SK-N-SH (cell line): Measurements from ENCODE around the gene TMEM59. TPM values are rescaled to one million over a fixed set of nuclear protein-coding genes. Genes with fewer than 3 reads are reported as not detected.

ENCODE experiments used
- CTCF ChIA-PET: fragments of 300-600, 350-600 bp; formaldehyde crosslinking; extraction: SDS; loops from one replicate; lab custom pipeline; 2021; lab: Yijun Ruan, JAX
- POLR2A ChIA-PET: fragments of 350-600 bp; sonication (Branson Sonifier 250); formaldehyde crosslinking; extraction: SDS; loops from one replicate; lab custom pipeline; 2020; ENCODE audit warnings: antibody characterized with exemption, inconsistent platforms; lab: Yijun Ruan, JAX
- DNase-seq: peaks from one replicate; pipeline ENCODE4 v3.0.0; 2012
- H2AFZ ChIP-seq: fragments of 200-600 bp; sonication (generic); 2 replicates; pipeline ENCODE4 v1.8.1; 2016; ENCODE audit warnings: antibody characterized with exemption, mild to moderate bottlenecking, low read depth
- H3F3A ChIP-seq: fragments of 200-600 bp; sonication (generic); replicated peaks from 2 replicates; pipeline ENCODE3; 2016; ENCODE audit warnings: antibody characterized with exemption, mild to moderate bottlenecking; ENCODE audit not compliant: insufficient read depth
- H3K27ac ChIP-seq, 2 experiments: fragments of 200-500 bp in 1 of 2; fragments of 200-600 bp in 1 of 2; sonication (Bioruptor generic) in 1 of 2; sonication (generic), shearing (Covaris generic) in 1 of 2; 2 replicates each; pipeline versions ENCODE4 v1.5.1 to v1.6.1; 2014 to 2016; ENCODE audit warnings: low read depth in 2 of 2, inconsistent platforms in 1 of 2, low read length in 1 of 2, mild to moderate bottlenecking in 1 of 2, mixed read lengths in 1 of 2
- H3K27me3 ChIP-seq: fragments of 200-600 bp; sonication (generic), shearing (Covaris generic); 2 replicates; pipeline ENCODE4 v1.6.1; 2016; ENCODE audit warnings: mixed run types; ENCODE audit not compliant: insufficient read depth
- H3K36me3 ChIP-seq, 2 experiments: fragments of 200-500 bp in 1 of 2; fragments of 200-600 bp in 1 of 2; sonication (Bioruptor generic) in 1 of 2; sonication (generic) in 1 of 2; replicated peaks in 1 of 2; 2 replicates each; pipeline versions ENCODE3 to v1.5.1; 2014 to 2016; ENCODE audit warnings: low read length in 1 of 2, mild to moderate bottlenecking in 1 of 2; ENCODE audit not compliant: insufficient read depth in 2 of 2, control insufficient read depth in 1 of 2
- H3K4me1 ChIP-seq, 2 experiments: fragments of 200-500 bp in 1 of 2; fragments of 200-600 bp in 1 of 2; sonication (Bioruptor generic) in 1 of 2; sonication (generic), shearing (Covaris generic) in 1 of 2; 2 replicates each; pipeline versions ENCODE4 v1.5.1 to v1.6.1; 2014 to 2016; ENCODE audit warnings: low read depth in 1 of 2, low read length in 1 of 2, mixed run types in 1 of 2; ENCODE audit not compliant: insufficient read depth in 2 of 2, control insufficient read depth in 1 of 2
- H3K4me2 ChIP-seq: fragments of 200-600 bp; sonication (generic), shearing (Covaris generic); 2 replicates; pipeline ENCODE4 v1.6.1; 2017; ENCODE audit warnings: mixed run types
- H3K4me3 ChIP-seq, 2 experiments: fragments of 200-500 bp in 1 of 2; fragments of 200-600 bp in 1 of 2; sonication (Bioruptor generic) in 1 of 2; sonication (generic), shearing (Covaris generic) in 1 of 2; 2 replicates each; pipeline versions ENCODE4 v1.5.1 to v1.8.1; 2014 to 2016; ENCODE audit warnings: low read depth in 2 of 2, inconsistent platforms in 1 of 2, low read length in 1 of 2, mild to moderate bottlenecking in 1 of 2, mixed read lengths in 1 of 2, moderate library complexity in 1 of 2
- H3K79me2 ChIP-seq: fragments of 200-600 bp; sonication (generic); 2 replicates; pipeline ENCODE4 v1.8.1; 2017; ENCODE audit warnings: mild to moderate bottlenecking; ENCODE audit not compliant: insufficient read depth
- H3K9ac ChIP-seq: fragments of 200-600 bp; sonication (generic); 2 replicates; pipeline ENCODE4 v1.6.1; 2017; ENCODE audit warnings: mixed run types
- H3K9me2 ChIP-seq: fragments of 200-600 bp; sonication (generic); 2 replicates; pipeline ENCODE4 v1.6.1; 2017; ENCODE audit warnings: mixed run types
- H3K9me3 ChIP-seq: fragments of 200-600 bp; sonication (generic); 2 replicates; pipeline ENCODE4 v1.6.1; 2017; ENCODE audit warnings: mixed run types, mild to moderate bottlenecking, moderate library complexity
- H4K20me1 ChIP-seq: fragments of 200-600 bp; sonication (generic); 2 replicates; pipeline ENCODE4 v1.6.1; 2017; ENCODE audit warnings: mild to moderate bottlenecking, mixed run types; ENCODE audit not compliant: insufficient read depth
- CHD2 ChIP-seq: fragments of 150-350 bp; IDR thresholded peaks from 2 replicates; pipeline ENCODE4 v1.6.1; 2018; ENCODE audit warnings: low read length; ENCODE audit not compliant: partially characterized antibody
- FOXJ3 ChIP-seq: sonication (generic); formaldehyde crosslinking; IDR thresholded peaks from 2 replicates; pipeline ENCODE4 v1.5.1; 2020; ENCODE audit warnings: mild to moderate bottlenecking, missing genetic modification reagents
- GABPA ChIP-seq: IDR thresholded peaks from 2 replicates; pipeline ENCODE4 v1.4.0; 2012; ENCODE audit warnings: low read depth, mild to moderate bottlenecking
- JUND ChIP-seq: IDR thresholded peaks from 2 replicates; pipeline ENCODE4 v1.4.0; 2012
- MEF2A ChIP-seq: IDR thresholded peaks from 2 replicates; pipeline ENCODE4 v1.4.0; 2012; ENCODE audit warnings: low read depth, borderline replicate concordance
- MXI1 ChIP-seq: IDR thresholded peaks from 2 replicates; pipeline ENCODE4 v1.6.1; 2012; ENCODE audit warnings: mild to moderate bottlenecking, low read depth, low read length, improper control_type of control experiment
- NFIC ChIP-seq: IDR thresholded peaks from 2 replicates; pipeline ENCODE4 v1.4.0; 2012; ENCODE audit warnings: borderline replicate concordance
- NRF1 ChIP-seq: IDR thresholded peaks from 2 replicates; pipeline ENCODE4 v1.6.1; 2012; ENCODE audit warnings: low read depth, mild to moderate bottlenecking, low read length
- RAD21 ChIP-seq: IDR thresholded peaks from 2 replicates; pipeline ENCODE4 v1.6.1; 2012; ENCODE audit warnings: mild to moderate bottlenecking, low read length
- RCOR1 ChIP-seq: fragments of 150-350 bp; IDR thresholded peaks from 2 replicates; pipeline ENCODE4 v1.6.1; 2017; ENCODE audit warnings: antibody characterized with exemption, low read length
- RXRA ChIP-seq: IDR thresholded peaks from 2 replicates; pipeline ENCODE4 v1.4.0; 2012; ENCODE audit warnings: low read depth, mild to moderate bottlenecking, borderline replicate concordance
- SIN3A ChIP-seq: IDR thresholded peaks from 2 replicates; pipeline ENCODE4 v1.6.1; 2012; ENCODE audit warnings: low read depth, mild to moderate bottlenecking, low read length, moderate library complexity, borderline replicate concordance
- SMC3 ChIP-seq: IDR thresholded peaks from 2 replicates; pipeline ENCODE4 v1.6.1; 2012; ENCODE audit warnings: low read depth, low read length, improper control_type of control experiment
- TAF1 ChIP-seq: IDR thresholded peaks from 2 replicates; pipeline ENCODE4 v1.6.1; 2012; ENCODE audit warnings: low read depth, mild to moderate bottlenecking, low read length, moderate library complexity, borderline replicate concordance
- TCF12 ChIP-seq: IDR thresholded peaks from 2 replicates; pipeline ENCODE4 v1.4.0; 2012
- YY1 ChIP-seq: IDR thresholded peaks from 2 replicates; pipeline ENCODE4 v1.4.0; 2012; ENCODE audit warnings: low read depth, mild to moderate bottlenecking
- WGBS: methylation state at CpG from one replicate; pipeline ENCODE4 v1.1.6; 2017; ENCODE audit warnings: low lambda C conversion rate; 5-methylcytosine and 5-hydroxymethylcytosine counted together
- polyA plus RNA-seq, 3 experiments: library from polyadenylated mRNA; depleted of rRNA; stranded (reverse); fragments of >200 nt; gene quantifications; 2 replicates each; pipeline ENCODE4 v1.2.3, GENCODE V29; 2012
- TF ChIP-seq, protein P1 (sequence below): IDR thresholded peaks from 2 replicates; pipeline ENCODE4 v1.4.0; 2012; ENCODE audit warnings: low read depth, borderline replicate concordance
- TF ChIP-seq, protein P2 (sequence below): IDR thresholded peaks from 2 replicates; pipeline ENCODE4; 2012
- TF ChIP-seq, protein P3 (sequence below): IDR thresholded peaks from 2 replicates; pipeline ENCODE4 v1.4.0; 2012; ENCODE audit warnings: low read depth
- TF ChIP-seq, protein P4 (sequence below): fragments of 150-350 bp; IDR thresholded peaks from 2 replicates; pipeline ENCODE4 v1.6.1; 2016; ENCODE audit warnings: mild to moderate bottlenecking, low read depth, low read length

The TMEM59 gene
- polyA plus RNA-seq, 1 of the 3 experiments (the other 2 are of a cell fraction) = 249 TPM

DNA sequence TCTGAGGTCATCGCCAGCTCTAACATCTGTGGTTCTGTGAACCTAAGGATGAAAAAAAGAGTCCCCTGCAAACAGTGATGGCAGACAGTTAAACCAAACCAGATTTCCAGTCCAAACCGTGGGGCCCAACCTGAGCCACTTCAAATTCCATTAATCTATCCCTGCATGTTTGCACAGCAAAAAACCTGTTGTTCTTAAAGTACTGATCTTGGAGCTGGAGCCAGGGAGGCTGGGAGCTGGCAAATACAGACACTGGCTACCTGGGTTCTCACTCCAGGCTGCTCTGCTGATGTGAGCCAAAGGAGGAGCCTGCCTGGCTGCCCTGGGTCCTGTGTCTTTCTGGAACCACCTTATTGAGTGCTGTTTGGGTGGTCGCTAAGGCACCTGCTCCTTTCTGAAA, 51.4 kb downstream of the TMEM59 start:
- ChIA-PET CTCF (interaction anchor here (0.8 to 1.4 kb wide), 4 partner anchors 15 to 141 kb away, joined by 3 to 4 read pairs (median 4); no protein-coding TSS in a partner anchor), POLR2A (no interaction called here)
- H3K9me3 ChIP-seq = no peaks in the 10 kb centered on the region
- H3K4me2 ChIP-seq = no peak overlapping the region
- H3K79me2 ChIP-seq = no peaks in the 10 kb centered on the region
- no peak overlapping the region for H3K9ac ChIP-seq
- no peaks in the 10 kb centered on the region for H3K27me3 ChIP-seq
- H3K27ac ChIP-seq = no peak overlapping the region
- H3K4me3 ChIP-seq = no peak overlapping the region
- no peaks in the 10 kb centered on the region for H3K9me2 ChIP-seq
- no peak for DNase-seq
- 36% methylated on average over 2 of the region's 3 CpGs for WGBS
- no peak overlapping the region for H2AFZ ChIP-seq
- peaks cover 0 to 8% of the 10 kb centered on the region in 2 experiments; a peak in 1 of 4 replicates for H3K4me1 ChIP-seq
- H3F3A ChIP-seq = no peaks in the 10 kb centered on the region
- TF ChIP-seq NRF1 (no peak), YY1 (no peak), SIN3A (no peak), MXI1 (no peak), RAD21 (no peak), FOXJ3 (no peak), RCOR1 (no peak), NFIC (no peak), JUND (no peak), RXRA (no peak), CHD2 (no peak), SMC3 (no peak), MEF2A (no peak), GABPA (no peak)
- TF ChIP-seq, protein P1, sequence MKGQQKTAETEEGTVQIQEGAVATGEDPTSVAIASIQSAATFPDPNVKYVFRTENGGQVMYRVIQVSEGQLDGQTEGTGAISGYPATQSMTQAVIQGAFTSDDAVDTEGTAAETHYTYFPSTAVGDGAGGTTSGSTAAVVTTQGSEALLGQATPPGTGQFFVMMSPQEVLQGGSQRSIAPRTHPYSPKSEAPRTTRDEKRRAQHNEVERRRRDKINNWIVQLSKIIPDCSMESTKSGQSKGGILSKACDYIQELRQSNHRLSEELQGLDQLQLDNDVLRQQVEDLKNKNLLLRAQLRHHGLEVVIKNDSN = no peak
- TF ChIP-seq, protein P2, sequence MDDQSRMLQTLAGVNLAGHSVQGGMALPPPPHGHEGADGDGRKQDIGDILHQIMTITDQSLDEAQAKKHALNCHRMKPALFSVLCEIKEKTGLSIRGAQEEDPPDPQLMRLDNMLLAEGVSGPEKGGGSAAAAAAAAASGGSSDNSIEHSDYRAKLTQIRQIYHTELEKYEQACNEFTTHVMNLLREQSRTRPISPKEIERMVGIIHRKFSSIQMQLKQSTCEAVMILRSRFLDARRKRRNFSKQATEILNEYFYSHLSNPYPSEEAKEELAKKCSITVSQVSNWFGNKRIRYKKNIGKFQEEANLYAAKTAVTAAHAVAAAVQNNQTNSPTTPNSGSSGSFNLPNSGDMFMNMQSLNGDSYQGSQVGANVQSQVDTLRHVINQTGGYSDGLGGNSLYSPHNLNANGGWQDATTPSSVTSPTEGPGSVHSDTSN = no peak
- TF ChIP-seq, protein P3, sequence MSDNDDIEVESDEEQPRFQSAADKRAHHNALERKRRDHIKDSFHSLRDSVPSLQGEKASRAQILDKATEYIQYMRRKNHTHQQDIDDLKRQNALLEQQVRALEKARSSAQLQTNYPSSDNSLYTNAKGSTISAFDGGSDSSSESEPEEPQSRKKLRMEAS = no peak
- H3K36me3 ChIP-seq = no peaks in the 10 kb centered on the region
- H4K20me1 ChIP-seq = no peaks in the 10 kb centered on the region

DNA sequence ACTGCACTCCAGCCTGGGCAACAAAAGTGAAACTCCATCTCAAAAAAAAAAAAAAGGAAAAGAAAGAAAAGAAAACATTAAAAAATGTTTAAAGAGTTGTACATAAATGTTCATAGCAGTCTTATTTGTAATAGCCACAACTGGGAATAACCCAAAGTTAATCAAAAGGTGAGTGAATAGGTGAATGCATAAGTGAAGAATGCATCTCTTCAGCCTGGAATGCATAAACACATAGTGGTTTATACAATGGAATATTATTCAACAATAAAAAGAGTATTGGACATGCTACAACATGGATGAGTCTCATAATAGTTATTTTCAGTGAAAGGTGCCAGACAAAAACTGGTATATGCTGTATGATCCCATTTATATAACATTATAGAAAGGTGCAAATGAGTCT, 53.1 kb downstream of the TMEM59 start:
- H3F3A ChIP-seq = no peaks in the 10 kb centered on the region
- no peak overlapping the region for H3K27ac ChIP-seq
- H3K4me2 ChIP-seq = no peak overlapping the region
- H2AFZ ChIP-seq = no peak overlapping the region
- no peaks in the 10 kb centered on the region for H3K9me2 ChIP-seq
- peaks cover 0 to 8% of the 10 kb centered on the region in 2 experiments; a peak in 1 of 4 replicates for H3K4me1 ChIP-seq
- H3K27me3 ChIP-seq = no peaks in the 10 kb centered on the region
- DNase-seq = no peak
- ChIA-PET POLR2A (no interaction called here), CTCF (no interaction called here)
- no peaks in the 10 kb centered on the region for H4K20me1 ChIP-seq
- no peaks in the 10 kb centered on the region for H3K79me2 ChIP-seq
- no peak overlapping the region for H3K9ac ChIP-seq
- H3K9me3 ChIP-seq = no peaks in the 10 kb centered on the region
- no peaks in the 10 kb centered on the region for H3K36me3 ChIP-seq
- H3K4me3 ChIP-seq = no peak overlapping the region
- TF ChIP-seq TCF12 = no peak
- TF ChIP-seq SMC3 = no peak
- TF ChIP-seq RCOR1 = no peak
- TF ChIP-seq, protein P4, sequence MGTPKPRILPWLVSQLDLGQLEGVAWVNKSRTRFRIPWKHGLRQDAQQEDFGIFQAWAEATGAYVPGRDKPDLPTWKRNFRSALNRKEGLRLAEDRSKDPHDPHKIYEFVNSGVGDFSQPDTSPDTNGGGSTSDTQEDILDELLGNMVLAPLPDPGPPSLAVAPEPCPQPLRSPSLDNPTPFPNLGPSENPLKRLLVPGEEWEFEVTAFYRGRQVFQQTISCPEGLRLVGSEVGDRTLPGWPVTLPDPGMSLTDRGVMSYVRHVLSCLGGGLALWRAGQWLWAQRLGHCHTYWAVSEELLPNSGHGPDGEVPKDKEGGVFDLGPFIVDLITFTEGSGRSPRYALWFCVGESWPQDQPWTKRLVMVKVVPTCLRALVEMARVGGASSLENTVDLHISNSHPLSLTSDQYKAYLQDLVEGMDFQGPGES = no peak
- no peak for TF ChIP-seq SIN3A
- TF ChIP-seq NFIC = no peak
- no peak for TF ChIP-seq MEF2A
- TF ChIP-seq TAF1 = no peak
